ENCODE results near the gene HSD11B2.

HSD11B2 gene

GRCh38 chr16:67415872-67416793, 14.8 kb upstream of the HSD11B2 start, which contains the start of gene ZDHHC1:
Gene ZDHHC1, minus strand, starts transcription at chr16:67416477. Its CDS starts 8,702 bp downstream, at chr16:67407775.
- DNase-seq = peak; percentile 84

- no peak for DNase-seq
Observed at GRCh38 chr16:67417333-67418061, 13.4 kb upstream of the HSD11B2 start.

GRCh38 chr16:67419502-67419901, 11.4 kb upstream of the HSD11B2 start:
- DNase-seq = no peak

GRCh38 chr16:67419931-67420330, 11.0 kb upstream of the HSD11B2 start:
- DNase-seq = no peak

- no peak for DNase-seq
Observed at GRCh38 chr16:67421030-67421429, 9.9 kb upstream of the HSD11B2 start.

- DNase-seq = no peak
Observed at GRCh38 chr16:67423015-67423414, 7.9 kb upstream of the HSD11B2 start.

GRCh38 chr16:67423611-67424260, 7.2 kb upstream of the HSD11B2 start:
- no peak for DNase-seq

- no peak for DNase-seq
Observed at GRCh38 chr16:67424261-67424615, 6.7 kb upstream of the HSD11B2 start.

- no peak for DNase-seq
Observed at GRCh38 chr16:67425061-67425460, 5.9 kb upstream of the HSD11B2 start.

- DNase-seq = no peak
Observed at GRCh38 chr16:67425580-67425979, 5.3 kb upstream of the HSD11B2 start.

GRCh38 chr16:67426022-67426421, 4.9 kb upstream of the HSD11B2 start:
- no peak for DNase-seq

GRCh38 chr16:67426950-67427349, 4.0 kb upstream of the HSD11B2 start:
- no peak for DNase-seq

GRCh38 chr16:67428146-67428731, 2.7 kb upstream of the HSD11B2 start:
- peak; percentile 92 for DNase-seq

- DNase-seq = no peak
Observed at GRCh38 chr16:67429053-67429798, 1.7 kb upstream of the HSD11B2 start.

GRCh38 chr16:67429799-67430503, 970 bp upstream of the HSD11B2 start:
- DNase-seq = no peak

GRCh38 chr16:67430504-67430976, 381 bp upstream of the HSD11B2 start:
- DNase-seq = no peak

GRCh38 chr16:67431775-67432505, 1.0 kb downstream of the HSD11B2 start:
- no peak for DNase-seq

GRCh38 chr16:67432506-67432890, 1.6 kb downstream of the HSD11B2 start:
- no peak for DNase-seq

- DNase-seq = no peak
Observed at GRCh38 chr16:67433131-67433719, 2.3 kb downstream of the HSD11B2 start.

GRCh38 chr16:67435758-67436164, 4.8 kb downstream of the HSD11B2 start:
- DNase-seq = no peak
